Occipital lobe (tissue), 2 donors: Measurements from ENCODE around the gene NONO. TPM values are rescaled to one million over a fixed set of nuclear protein-coding genes. Genes with fewer than 3 reads are reported as not detected.
"Not testable (repeated sequence)": the region's sequence is repeated elsewhere in the genome, so short reads cannot be mapped to it uniquely, and the experiment has no call there.

Experiments used
- DNase-seq: peaks from one replicate; lab custom pipeline; 2025; lab: John Stamatoyannopoulos, UW
- total RNA-seq: library from RNA; depleted of rRNA; stranded (reverse); fragments of >200 nt; gene quantifications from one replicate; pipeline ENCODE4 v1.2.3, GENCODE V29; 2014

The NONO gene
- total RNA-seq, 1 donor from 2014 or later = 372 TPM

- DNase-seq = no peak
Measured at GRCh38 chrX:71285929-71286328, 2.5 kb downstream of the NONO start.

GRCh38 chrX:71291381-71291780 is 7.9 kb downstream of the NONO start:
- no peak for DNase-seq

- DNase-seq = no peak
Measured at GRCh38 chrX:71292669-71293365, 9.4 kb downstream of the NONO start.

- no peak for DNase-seq
Measured at GRCh38 chrX:71296806-71297205, 13.4 kb downstream of the NONO start.

- DNase-seq = no peak
Measured at GRCh38 chrX:71298119-71298518, 14.7 kb downstream of the NONO start.

GRCh38 chrX:71300064-71300463 is 16.6 kb downstream of the NONO start:
- DNase-seq = not testable (repeated sequence)

GRCh38 chrX:71300495-71300894 is 17.1 kb downstream of the NONO start:
- DNase-seq = not testable (repeated sequence)

- peak; percentile 0 for DNase-seq
Measured at GRCh38 chrX:71301195-71301924, 17.9 kb downstream of the NONO start, which contains the start of gene ITGB1BP2. ITGB1BP2 (plus strand) TSS chrX:71301750; CDS start chrX:71301807, 57 bp downstream.

GRCh38 chrX:71302461-71303213 is 19.2 kb downstream of the NONO start:
- DNase-seq = no peak

GRCh38 chrX:71304561-71304960 is 21.1 kb downstream of the NONO start:
- DNase-seq = no peak

- no peak for DNase-seq
Measured at GRCh38 chrX:71315917-71316316, 32.5 kb downstream of the NONO start.

- not testable (repeated sequence) for DNase-seq
Measured at GRCh38 chrX:71316959-71317358, 33.5 kb downstream of the NONO start.

- DNase-seq = no peak
Measured at GRCh38 chrX:71320126-71320525, 36.7 kb downstream of the NONO start.

GRCh38 chrX:71321731-71322130 is 38.3 kb downstream of the NONO start:
- no peak for DNase-seq

GRCh38 chrX:71324452-71324851 is 41.0 kb downstream of the NONO start:
- DNase-seq = not testable (repeated sequence)

- DNase-seq = no peak
Measured at GRCh38 chrX:71326394-71326793, 43.0 kb downstream of the NONO start.

GRCh38 chrX:71349151-71349665 is 65.8 kb downstream of the NONO start:
- DNase-seq = not testable (repeated sequence)

GRCh38 chrX:71349867-71350266 is 66.4 kb downstream of the NONO start:
- not testable (repeated sequence) for DNase-seq
